SK-N-SH (cell line): ENCODE measurements around the gene FBXO47.

Experiments
- CTCF ChIP-seq: fragments of 200-600 bp; sonication (generic); IDR thresholded peaks from 2 replicates; pipeline ENCODE4 v1.6.1; 2017; ENCODE audit warnings: antibody characterized with exemption, mild to moderate bottlenecking, moderate library complexity
- SIN3A ChIP-seq: IDR thresholded peaks from 2 replicates; pipeline ENCODE4 v1.6.1; 2012; ENCODE audit warnings: low read depth, mild to moderate bottlenecking, low read length, moderate library complexity, borderline replicate concordance
- SMC3 ChIP-seq: IDR thresholded peaks from 2 replicates; pipeline ENCODE4 v1.6.1; 2012; ENCODE audit warnings: low read depth, low read length, improper control_type of control experiment
- TAF1 ChIP-seq: IDR thresholded peaks from 2 replicates; pipeline ENCODE4 v1.6.1; 2012; ENCODE audit warnings: low read depth, mild to moderate bottlenecking, low read length, moderate library complexity, borderline replicate concordance
- USF1 ChIP-seq: IDR thresholded peaks from 2 replicates; pipeline ENCODE4 v1.4.0; 2012; ENCODE audit warnings: low read depth, borderline replicate concordance
- YY1 ChIP-seq: IDR thresholded peaks from 2 replicates; pipeline ENCODE4 v1.4.0; 2012; ENCODE audit warnings: low read depth, mild to moderate bottlenecking

DNA sequence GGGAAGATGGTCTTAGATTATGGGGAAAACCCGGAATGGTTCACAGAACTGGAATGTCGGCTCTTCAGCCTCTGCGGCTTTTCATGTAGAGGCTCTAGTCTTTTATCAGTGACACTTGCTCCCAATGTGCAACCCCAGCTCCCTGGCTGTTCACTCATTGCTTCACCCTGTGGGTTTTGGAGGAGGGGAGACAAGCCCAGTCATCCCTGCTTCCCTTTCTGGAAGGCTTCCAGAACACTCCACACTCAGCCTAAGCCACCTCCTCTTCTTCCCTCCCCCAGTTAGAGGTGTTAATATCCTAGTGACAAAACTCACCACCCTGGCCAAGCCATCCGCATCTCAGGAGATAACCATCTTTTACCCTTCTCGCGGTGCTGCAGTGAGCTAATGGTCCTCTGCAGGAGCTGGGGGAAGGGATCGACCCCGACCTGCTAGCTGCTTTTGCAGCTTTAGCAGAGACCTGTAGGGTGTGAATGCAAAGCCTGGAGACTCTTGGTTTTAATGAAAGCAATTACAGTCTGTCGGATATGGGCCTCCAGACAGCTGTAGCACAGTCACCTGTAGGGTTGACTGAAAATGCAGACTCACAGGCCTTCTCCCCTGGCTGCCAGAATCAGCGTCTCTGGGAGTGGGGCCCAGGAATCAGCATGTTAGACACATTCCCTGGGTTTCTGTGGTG lies 66.1 kb downstream of the FBXO47 start:
- TF ChIP-seq YY1 (no peak), TAF1 (no peak), CTCF (no peak), USF1 (no peak), SMC3 (no peak), SIN3A (peak; percentile 74; the same call in 1 of the 2 replicates)
